ENCODE measurements around the gene CLPSL2.
"Not testable (repeated sequence)": the region's sequence is repeated elsewhere in the genome, so short reads cannot be mapped to it uniquely, and the experiment has no call there.

CLPSL2 gene, protein sequence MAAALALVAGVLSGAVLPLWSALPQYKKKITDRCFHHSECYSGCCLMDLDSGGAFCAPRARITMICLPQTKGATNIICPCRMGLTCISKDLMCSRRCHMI

GRCh38 chr6:35776364-35777215 lies at the start of gene CLPSL2:
Gene CLPSL2, plus strand, starts transcription at chr6:35776598. Its CDS starts 21 bp downstream, at chr6:35776619.
- peak in 1 of 2 experiments; percentile 52 for DNase-seq

DNA sequence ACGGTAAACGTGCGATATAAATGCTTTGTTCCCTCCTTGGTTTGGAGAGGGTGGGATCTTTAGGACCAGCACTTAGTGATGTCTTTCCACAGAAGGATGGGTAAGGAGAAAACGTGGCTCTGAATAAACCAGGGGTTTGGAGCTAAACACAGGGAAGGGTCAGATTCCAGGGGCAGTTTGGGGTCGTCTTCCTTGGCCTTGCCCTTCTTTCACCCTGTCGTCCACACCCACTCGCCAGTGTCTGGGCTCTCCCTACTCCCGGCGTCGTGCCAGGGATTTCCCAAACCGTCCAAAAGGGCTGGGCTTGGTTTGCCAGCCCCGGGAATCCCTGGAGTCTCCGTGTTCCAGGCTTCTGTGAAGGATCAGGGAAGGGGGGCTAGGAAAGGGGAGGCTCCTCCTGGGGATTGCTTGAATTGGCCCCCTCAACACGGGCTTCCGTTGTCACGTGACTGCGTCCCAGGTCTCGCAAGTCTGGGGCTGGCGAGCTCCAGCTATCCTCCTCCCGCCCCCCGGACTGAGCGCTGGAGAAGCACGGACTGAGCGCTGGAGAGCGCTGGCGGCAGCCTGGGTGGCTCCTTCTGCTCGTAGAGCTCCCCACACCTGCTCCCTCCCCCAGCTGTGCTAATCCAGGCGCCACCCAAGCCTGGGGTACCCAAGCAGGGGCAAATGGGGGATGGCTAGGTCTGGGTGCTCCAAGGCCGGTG lies 49.0 kb upstream of the CLPSL2 start:
- DNase-seq: peak; percentile 52 to 77

GRCh38 chr6:35727935-35728682 lies 48.3 kb upstream of the CLPSL2 start:
- peak; percentile 73 to 77 for DNase-seq

- peak in 1 of 2 experiments; percentile 14 for DNase-seq
Measured at GRCh38 chr6:35728683-35729678, 47.4 kb upstream of the CLPSL2 start.

- no peak for DNase-seq
Measured at GRCh38 chr6:35729722-35730121, 46.7 kb upstream of the CLPSL2 start.

GRCh38 chr6:35730745-35731413 lies 45.5 kb upstream of the CLPSL2 start:
- no peak for DNase-seq

DNA sequence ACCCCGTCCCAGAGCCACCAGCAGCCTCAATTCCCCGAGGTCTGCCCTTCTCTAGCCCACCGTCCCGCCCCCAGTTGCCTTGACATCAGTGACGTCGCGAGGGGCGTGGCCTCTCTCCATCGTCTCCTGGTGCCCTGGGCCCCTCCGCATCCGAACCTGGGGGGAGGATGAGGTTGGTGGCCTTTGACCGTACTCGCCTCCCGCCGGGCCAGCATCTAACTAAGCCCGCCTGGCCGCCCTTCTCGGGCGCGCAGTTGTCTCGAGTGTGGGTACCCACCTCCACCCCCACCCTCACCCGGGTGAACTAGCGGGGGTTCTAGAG lies 45.0 kb upstream of the CLPSL2 start:
- peak; percentile 66 to 75 for DNase-seq

- DNase-seq: peak; percentile 66 to 75
Measured at GRCh38 chr6:35731736-35732532, 44.5 kb upstream of the CLPSL2 start.

GRCh38 chr6:35733633-35734032 lies 42.8 kb upstream of the CLPSL2 start:
- no peak for DNase-seq

DNA sequence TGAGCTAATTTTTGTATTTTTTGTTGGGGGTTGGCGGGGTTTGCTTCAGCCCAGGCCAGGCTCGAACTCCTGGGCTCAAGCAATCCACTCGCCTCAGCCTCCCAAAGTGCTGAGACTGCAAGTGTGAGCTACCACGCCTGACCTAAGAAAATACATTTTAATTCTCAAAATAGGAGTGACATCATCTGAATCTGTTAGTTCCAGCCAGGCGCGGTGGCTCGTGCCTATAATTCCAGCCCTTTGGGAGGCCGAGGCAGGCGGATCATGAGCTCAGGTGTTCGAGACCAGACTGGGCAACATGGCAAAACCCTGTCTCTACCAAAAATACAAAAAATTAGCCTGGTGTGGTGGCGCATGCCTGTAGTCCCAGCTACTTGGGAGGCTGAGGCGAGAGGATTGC lies 42.1 kb upstream of the CLPSL2 start:
- not testable (repeated sequence) for DNase-seq

- DNase-seq: no peak
Measured at GRCh38 chr6:35735452-35735851, 40.9 kb upstream of the CLPSL2 start.

DNA sequence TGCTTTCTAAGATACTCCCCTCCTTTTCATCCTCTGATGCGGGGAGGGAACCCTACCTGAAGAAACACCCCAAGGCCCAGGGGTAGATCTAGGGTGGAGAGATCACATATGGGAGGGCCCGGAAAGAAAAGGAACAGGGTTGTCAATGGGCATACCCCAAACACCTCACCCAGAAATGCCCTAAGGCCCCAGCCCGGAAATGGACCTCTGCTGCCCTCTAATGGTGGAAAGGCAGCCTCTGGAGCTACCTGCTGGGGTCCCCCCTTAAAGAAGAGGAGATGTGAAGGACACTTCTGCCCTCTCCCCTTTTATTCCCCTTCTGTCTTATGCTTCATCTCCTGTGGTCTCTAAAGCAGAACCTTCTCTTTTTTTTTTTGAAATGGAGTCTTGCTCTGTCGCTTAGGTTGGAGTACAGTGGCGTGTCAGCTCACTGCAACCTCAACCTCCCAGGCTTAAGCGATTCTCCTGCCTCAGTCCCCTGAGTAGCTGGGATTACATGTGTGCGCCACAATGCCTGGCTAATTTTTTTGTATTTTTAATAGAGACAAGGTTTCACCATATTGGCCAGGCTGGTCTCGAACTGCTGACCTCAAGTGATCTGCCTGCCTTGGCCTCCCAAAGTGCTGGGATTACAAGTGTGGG lies 40.0 kb upstream of the CLPSL2 start:
- DNase-seq: peak; percentile 61 to 74

DNA sequence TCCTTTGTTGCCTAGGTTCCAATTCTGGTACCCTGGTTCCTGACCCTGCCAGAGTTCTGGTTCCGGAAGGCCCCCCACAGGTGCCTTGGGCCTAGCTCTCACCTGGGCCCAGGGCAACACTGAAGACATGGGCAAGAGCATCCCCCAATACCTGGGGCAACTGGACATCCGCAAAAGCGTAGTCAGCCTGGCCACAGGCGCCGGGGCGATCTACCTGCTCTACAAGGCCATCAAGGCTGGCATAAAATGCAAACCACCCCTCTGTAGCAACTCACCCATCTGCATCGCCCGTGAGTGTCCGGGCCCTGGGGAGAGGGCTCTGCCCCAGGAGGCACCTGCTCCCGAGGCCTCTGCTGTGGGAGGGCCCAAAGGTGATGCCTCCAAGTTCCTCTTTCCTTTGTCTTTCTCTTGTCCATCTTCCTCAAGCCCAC lies 39.4 kb upstream of the CLPSL2 start, which contains the start of gene ARMC12:
ARMC12 (plus strand) TSS at position 51 of the 431 bp plus-strand sequence; CDS start at position 128, 77 bp downstream.
- no peak for DNase-seq

GRCh38 chr6:35737413-35738211 lies 38.8 kb upstream of the CLPSL2 start:
- peak; percentile 62 to 90 for DNase-seq

DNA sequence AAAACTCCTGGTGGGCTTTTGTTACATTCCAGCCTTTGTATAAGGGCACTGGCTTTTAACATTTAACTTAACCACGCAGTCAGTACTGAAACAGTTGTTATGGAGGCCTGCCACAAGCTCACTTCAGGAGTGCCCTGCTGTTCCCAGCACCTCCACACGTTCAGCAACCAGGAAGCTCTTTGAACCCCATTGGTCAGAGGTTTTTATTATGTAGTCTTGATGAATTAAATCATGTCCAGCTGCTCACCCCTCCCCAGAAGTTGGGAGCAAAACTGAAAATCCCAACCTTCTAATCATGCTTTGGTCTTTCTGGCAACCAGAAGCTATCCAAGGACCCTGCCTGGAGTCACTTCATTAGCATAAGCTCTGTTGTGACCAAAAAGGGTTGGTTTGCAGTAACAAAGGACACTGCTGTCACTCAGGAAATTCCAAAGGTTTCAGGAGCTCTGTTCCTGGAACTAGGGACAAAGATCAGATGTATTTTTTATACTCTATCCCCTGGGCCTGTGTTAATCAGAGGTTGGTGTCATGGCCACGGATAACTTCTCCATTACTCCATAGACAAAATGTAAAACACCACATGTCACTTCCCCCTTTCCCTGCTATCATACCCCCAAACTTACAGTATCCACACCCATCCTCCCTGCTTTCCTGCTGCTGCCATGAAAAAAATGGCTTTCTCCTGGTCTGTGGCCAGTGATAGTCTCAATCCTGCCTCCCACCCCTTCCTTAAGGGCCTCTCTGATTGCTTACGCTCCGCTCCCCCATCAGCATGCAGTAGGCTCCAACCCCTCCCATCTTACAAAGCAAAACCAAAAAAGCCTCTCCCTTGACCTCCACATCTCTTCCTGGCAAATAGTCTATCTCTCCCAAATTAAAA lies 36.5 kb upstream of the CLPSL2 start:
- no peak for DNase-seq

GRCh38 chr6:35742842-35743241 lies 33.6 kb upstream of the CLPSL2 start:
- DNase-seq: no peak

GRCh38 chr6:35745509-35745908 lies 30.9 kb upstream of the CLPSL2 start:
- no peak for DNase-seq

DNA sequence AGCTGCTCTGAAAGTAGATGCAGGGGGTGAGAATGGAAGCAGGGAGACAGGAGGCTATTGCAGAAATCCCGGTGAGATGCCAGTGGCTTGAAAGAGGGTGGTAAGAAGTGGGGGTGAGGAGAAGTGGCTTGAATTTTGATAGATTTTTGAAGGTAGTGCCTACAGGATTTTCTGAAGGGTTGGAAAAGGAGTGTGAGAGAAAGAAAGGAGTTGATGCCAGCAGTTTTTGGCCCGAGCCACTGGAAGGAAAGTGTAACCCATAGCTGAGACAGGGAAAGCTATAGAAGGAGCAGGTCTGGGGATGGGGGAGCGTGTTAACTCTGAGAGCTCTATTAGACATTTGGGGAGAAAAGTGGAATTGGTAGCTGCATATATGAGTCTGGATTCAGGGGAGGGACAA lies 29.9 kb upstream of the CLPSL2 start:
- no peak for DNase-seq

Data from NCI-H524 (cell line).